Activated CD4-positive, CD25-positive, alpha-beta regulatory T cell treated with anti-CD3 and anti-CD28 coated beads, Interleukin-2, amount 50 U/mL, for 72 hours (primary cell): ENCODE results near the gene ADAT2.

Source experiments
- DNase-seq: peaks from one replicate; pipeline ENCODE4 v3.0.0; 2021

ADAT2 gene

DNA sequence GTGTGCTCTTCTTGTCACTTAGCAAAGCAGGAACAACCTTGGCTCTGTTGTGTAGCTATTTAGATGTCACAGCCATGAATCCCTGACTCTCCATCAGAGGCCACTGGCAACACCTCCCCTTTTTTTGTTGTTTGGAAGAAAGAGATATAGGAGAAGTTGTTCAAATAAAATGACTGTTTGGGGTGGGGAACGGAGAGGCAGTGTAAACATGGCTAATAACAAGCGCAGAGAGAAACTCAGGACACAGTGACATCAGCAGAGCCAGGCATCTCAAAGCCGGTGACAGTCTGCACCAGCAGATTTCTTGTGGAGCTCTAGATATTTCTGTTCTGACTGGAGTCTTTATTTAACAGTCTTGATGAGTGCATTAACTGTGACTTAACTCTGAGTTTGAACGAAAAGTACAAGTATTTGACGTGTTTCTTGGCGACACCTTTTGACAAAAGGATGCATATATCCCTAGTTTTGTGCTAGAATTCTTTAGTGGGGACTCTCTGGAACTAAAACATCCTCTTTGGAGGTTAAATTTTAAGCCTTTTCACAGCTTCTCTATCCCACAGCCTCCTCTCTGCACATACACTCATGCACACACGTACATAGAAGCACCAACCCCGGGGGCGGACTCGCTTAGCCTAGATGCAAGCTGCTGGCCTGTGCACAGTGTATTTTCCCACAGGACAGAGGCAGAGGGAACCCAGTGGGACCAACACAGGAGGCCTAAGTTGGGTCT is 53.8 kb downstream of the ADAT2 start:
- DNase-seq = no peak

DNA sequence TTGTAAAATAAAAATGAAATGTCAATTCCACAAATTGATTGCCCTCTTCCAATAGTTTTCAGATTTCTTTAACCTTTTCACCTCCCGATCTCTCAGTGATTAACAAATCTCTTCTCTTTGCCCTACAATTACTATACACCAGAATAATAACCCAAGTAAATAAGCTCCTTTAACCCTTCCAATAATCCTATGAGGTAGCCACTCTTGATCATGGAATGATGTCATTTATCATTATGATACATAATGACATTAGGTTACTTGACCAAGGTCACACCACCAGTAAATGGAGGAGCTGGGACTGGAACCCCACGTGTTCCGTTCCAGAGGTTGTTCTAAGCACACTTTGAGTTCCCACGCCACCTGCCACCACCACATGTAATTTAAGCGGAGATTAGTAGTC is 54.8 kb downstream of the ADAT2 start:
- no peak for DNase-seq

GRCh38 chr6:143394389-143394788 is 56.1 kb downstream of the ADAT2 start:
- no peak for DNase-seq

DNA sequence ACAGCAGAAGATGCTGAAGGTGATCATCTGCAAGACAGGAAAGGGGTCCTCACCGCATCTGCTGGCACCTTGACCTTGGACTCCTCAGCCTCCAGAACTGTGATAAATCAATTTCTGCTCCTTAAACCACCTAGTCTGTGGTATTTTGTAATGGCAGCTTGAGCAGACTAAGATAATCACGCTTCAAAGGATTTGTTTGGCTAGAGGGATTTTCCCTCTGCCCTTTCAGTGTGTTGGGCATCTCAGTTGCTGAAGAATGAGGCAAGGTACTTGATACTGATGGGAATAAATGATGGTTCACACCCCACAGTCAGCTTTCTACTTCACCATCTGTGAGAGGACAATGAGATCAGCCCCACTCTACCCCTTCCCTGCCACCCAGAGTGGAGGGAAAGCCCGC is 60.2 kb downstream of the ADAT2 start:
- DNase-seq = no peak

GRCh38 chr6:143385636-143386035 is 64.9 kb downstream of the ADAT2 start:
- no peak for DNase-seq

DNA sequence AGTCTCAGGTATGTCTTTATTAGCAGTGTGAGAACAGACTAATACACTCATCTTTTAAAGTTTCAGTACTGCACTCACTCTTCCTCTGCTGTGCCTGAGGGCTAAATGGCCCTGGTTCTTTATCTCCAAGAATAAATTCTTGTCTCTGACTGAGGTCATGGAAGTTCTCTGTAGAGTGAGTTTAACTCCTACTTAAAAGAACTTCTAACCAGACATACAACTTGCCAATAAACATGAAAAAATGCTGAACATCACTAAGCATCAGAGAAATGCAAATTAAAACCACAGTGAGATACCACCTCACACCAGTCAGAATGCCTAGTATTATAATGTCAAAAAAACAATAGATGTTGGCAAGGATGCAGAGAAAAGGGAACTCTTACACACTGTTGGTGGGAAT is 73.6 kb downstream of the ADAT2 start:
- no peak for DNase-seq

DNA sequence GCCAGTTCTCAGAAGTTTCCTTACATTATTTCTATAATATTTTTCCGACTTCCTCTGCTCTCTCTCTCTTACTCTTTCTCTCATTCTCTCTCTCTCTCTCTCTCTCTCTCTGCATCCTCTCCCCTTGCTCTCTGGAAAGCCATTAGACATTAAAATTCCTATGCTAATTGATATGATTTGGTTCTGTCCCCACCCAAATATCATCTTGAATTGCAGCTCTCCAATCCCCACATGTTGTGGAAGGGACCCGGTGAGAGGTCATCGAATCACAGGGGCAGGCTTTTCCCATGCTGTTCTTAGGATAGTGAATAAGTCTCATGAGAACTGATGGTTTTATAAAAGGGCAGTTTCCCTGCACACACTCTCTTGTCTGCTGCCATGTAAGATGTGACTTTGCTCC is 74.1 kb downstream of the ADAT2 start:
- DNase-seq = no peak

DNA sequence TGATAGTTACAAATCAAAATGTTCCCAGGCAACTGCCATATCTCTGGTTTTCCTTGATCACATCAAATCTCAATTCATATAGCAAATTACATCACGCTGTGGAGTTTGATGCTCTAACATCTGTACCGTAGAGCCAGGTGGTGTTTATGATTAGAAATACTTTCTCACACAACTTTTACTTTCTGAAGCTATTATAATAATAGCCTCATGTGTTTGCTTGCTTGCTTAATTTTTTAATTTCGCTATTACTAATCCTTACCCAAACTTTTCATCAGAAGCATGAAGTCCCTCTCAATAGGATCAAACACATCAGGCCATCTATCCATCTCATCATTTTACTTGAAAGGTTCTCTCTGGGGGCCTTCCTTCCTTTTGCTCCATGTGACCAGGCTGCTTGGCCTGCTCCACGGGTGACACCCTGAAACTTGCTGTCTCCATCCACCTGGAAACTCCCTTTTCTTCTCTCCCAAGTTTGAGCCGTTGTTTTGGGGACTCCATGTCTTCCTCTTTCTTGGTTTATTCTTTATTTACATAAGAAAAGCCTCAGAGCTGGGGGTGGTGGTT is 75.4 kb downstream of the ADAT2 start:
- DNase-seq = no peak

DNA sequence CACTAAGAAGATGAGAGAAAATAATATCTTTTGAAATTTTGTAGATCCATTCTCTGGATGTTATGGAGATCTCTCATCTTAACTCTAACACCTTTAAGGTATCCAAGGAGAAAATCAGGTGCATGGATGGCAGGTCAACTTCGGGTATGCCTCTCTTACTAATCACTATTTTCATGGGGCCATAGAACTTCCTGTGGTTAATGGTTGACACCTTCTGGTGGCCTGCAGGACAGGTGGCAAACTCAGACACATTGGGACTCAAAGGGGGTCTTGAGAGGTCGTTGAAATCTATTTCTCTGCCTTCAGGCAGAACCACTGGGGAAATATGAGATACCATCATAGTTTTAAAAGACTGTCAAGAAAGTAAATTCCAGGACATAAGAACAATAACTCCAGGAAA is 76.5 kb downstream of the ADAT2 start:
- no peak for DNase-seq
